WTC11 (cell line): ENCODE measurements around the gene CYP2A7. TPM values are rescaled to one million over a fixed set of nuclear protein-coding genes. Genes with fewer than 3 reads are reported as not detected.
"Not testable (repeated sequence)": the region's sequence is repeated elsewhere in the genome, so short reads cannot be mapped to it uniquely, and the experiment has no call there.

Experiments used
- ATAC-seq: fragments of 200-7000 bp; cut with Tn5 transposase; 2 replicates; pipeline ENCODE4 v1.10.0; 2021; ENCODE audit warnings: mild to moderate bottlenecking, moderate library complexity
- CTCF ChIA-PET: fragments of 300-600 bp; sonication (Branson Sonifier 250); formaldehyde crosslinking; loops from one replicate; lab custom pipeline; 2021; ENCODE audit warnings: antibody characterized with exemption; lab: Charles Lee
- POLR2A ChIA-PET: fragments of 350-600 bp; sonication (Branson Sonifier 250); formaldehyde crosslinking; loops from one replicate; lab custom pipeline; 2021; ENCODE audit warnings: antibody characterized with exemption; lab: Charles Lee
- DNase-seq: peaks from one replicate; pipeline ENCODE4 v3.0.0; 2021; ENCODE audit warnings: low spot score
- H3K27ac Mint-ChIP-seq: 2 replicates; pipeline ENCODE4 v1.8.0; 2021; ENCODE audit warnings: mixed read lengths
- H3K27me3 Mint-ChIP-seq: 2 replicates; pipeline ENCODE4 v1.8.0; 2021; ENCODE audit warnings: low read depth, mild to moderate bottlenecking, moderate library complexity, mixed read lengths
- H3K36me3 Mint-ChIP-seq: 2 replicates; pipeline ENCODE4 v1.8.0; 2021; ENCODE audit warnings: mixed read lengths
- H3K4me1 Mint-ChIP-seq: 2 replicates; pipeline ENCODE4 v1.8.0; 2022; ENCODE audit warnings: mixed read lengths
- H3K4me3 Mint-ChIP-seq: 2 replicates; pipeline ENCODE4 v1.8.0; 2021; ENCODE audit warnings: mild to moderate bottlenecking, moderate library complexity, mixed read lengths
- H3K9me3 Mint-ChIP-seq: 2 replicates; pipeline ENCODE4 v1.8.0; 2021; ENCODE audit warnings: mixed read lengths
- ARID4B ChIP-seq: sonication (generic); formaldehyde crosslinking; IDR thresholded peaks from 2 replicates; pipeline ENCODE4 v1.8.0; 2023; ENCODE audit warnings: missing genetic modification reagents, mild to moderate bottlenecking, borderline replicate concordance
- ATF3 ChIP-seq: sonication (generic); formaldehyde crosslinking; conservative IDR thresholded peaks from 2 replicates; pipeline ENCODE4 v1.8.1; 2022; ENCODE audit warnings: mild to moderate bottlenecking, missing genetic modification reagents
- CBFB ChIP-seq: sonication (generic); formaldehyde crosslinking; IDR thresholded peaks from 2 replicates; pipeline ENCODE4 v1.8.1; 2022; ENCODE audit warnings: mild to moderate bottlenecking, low read depth, missing genetic modification reagents
- CDX4 ChIP-seq: fragments of 250-450 bp; sonication (Bioruptor Pico); IDR thresholded peaks from 2 replicates; pipeline ENCODE4 v1.9.0; 2021; ENCODE audit warnings: moderate library complexity, mild to moderate bottlenecking, inconsistent platforms, borderline replicate concordance
- FOXK1 ChIP-seq: sonication (generic); formaldehyde crosslinking; IDR thresholded peaks from 2 replicates; pipeline ENCODE4 v1.8.0; 2022; ENCODE audit warnings: mild to moderate bottlenecking, moderate library complexity, missing genetic modification reagents
- GRHL2 ChIP-seq: fragments of 250-450 bp; sonication (Bioruptor Pico); IDR thresholded peaks from 2 replicates; pipeline ENCODE4 v1.8.0; 2022; ENCODE audit warnings: mild to moderate bottlenecking, moderate library complexity; ENCODE audit not compliant: insufficient replicate concordance, severe bottlenecking
- GTF2I ChIP-seq: fragments of 250-450 bp; sonication (Bioruptor Pico); conservative IDR thresholded peaks from 2 replicates; pipeline ENCODE4 v1.4.0; 2021; ENCODE audit warnings: mild to moderate bottlenecking
- NFE2L1 ChIP-seq: sonication (generic); formaldehyde crosslinking; IDR thresholded peaks from 2 replicates; pipeline ENCODE4 v1.8.1; 2023; ENCODE audit warnings: missing genetic modification reagents
- NFYB ChIP-seq: sonication (generic); formaldehyde crosslinking; conservative IDR thresholded peaks from 2 replicates; pipeline ENCODE4 v1.8.0; 2022; ENCODE audit warnings: low read depth, missing genetic modification reagents
- NR2C2 ChIP-seq: sonication (generic); formaldehyde crosslinking; IDR thresholded peaks from 2 replicates; pipeline ENCODE4 v1.8.0; 2022; ENCODE audit warnings: mild to moderate bottlenecking, missing genetic modification reagents
- RORB ChIP-seq: fragments of 250-450 bp; sonication (Bioruptor Pico); IDR thresholded peaks from 2 replicates; pipeline ENCODE4 v1.9.0; 2021; ENCODE audit warnings: mild to moderate bottlenecking
- SP1 ChIP-seq: sonication (generic); formaldehyde crosslinking; conservative IDR thresholded peaks from 2 replicates; pipeline ENCODE4 v1.8.1; 2022; ENCODE audit warnings: missing genetic modification reagents
- STAT6 ChIP-seq: sonication (generic); formaldehyde crosslinking; conservative IDR thresholded peaks from 2 replicates; pipeline ENCODE4 v1.8.1; 2023; ENCODE audit warnings: mild to moderate bottlenecking, low read depth, missing genetic modification reagents, moderate library complexity
- TEAD4 ChIP-seq: sonication (generic); formaldehyde crosslinking; IDR thresholded peaks from 2 replicates; pipeline ENCODE4 v1.8.0; 2022; ENCODE audit warnings: mild to moderate bottlenecking, missing genetic modification reagents
- USF1 ChIP-seq: sonication (generic); formaldehyde crosslinking; IDR thresholded peaks from 2 replicates; pipeline ENCODE4 v1.8.0; 2022; ENCODE audit warnings: mild to moderate bottlenecking, missing genetic modification reagents
- ZBTB21 ChIP-seq: sonication (generic); formaldehyde crosslinking; IDR thresholded peaks from 2 replicates; pipeline ENCODE4 v1.8.1; 2023; ENCODE audit warnings: mild to moderate bottlenecking, missing genetic modification reagents, borderline replicate concordance
- ZMAT4 ChIP-seq: fragments of 250-450 bp; sonication (Bioruptor Pico); IDR thresholded peaks from 2 replicates; pipeline ENCODE4 v1.9.0; 2021; ENCODE audit warnings: mild to moderate bottlenecking
- ZNF121 ChIP-seq: sonication (generic); formaldehyde crosslinking; IDR thresholded peaks from 2 replicates; pipeline ENCODE4 v1.8.0; 2023; ENCODE audit warnings: missing genetic modification reagents
- ZNF232 ChIP-seq: sonication (generic); formaldehyde crosslinking; IDR thresholded peaks from 2 replicates; pipeline ENCODE4 v1.8.0; 2022; ENCODE audit warnings: mild to moderate bottlenecking, missing genetic modification reagents
- ZNF396 ChIP-seq: fragments of 250-450 bp; sonication (Bioruptor Pico); IDR thresholded peaks from 2 replicates; pipeline ENCODE4 v1.8.0; 2021; ENCODE audit warnings: mild to moderate bottlenecking, moderate library complexity, borderline replicate concordance
- ZNF512 ChIP-seq: sonication (generic); formaldehyde crosslinking; IDR thresholded peaks from 2 replicates; pipeline ENCODE4 v1.8.1; 2022; ENCODE audit warnings: missing genetic modification reagents, borderline replicate concordance
- total RNA-seq: library from RNA; stranded (reverse); gene quantifications from 3 replicates; pipeline ENCODE4 v1.2.3, GENCODE V29; 2021

CYP2A7 gene
- total RNA-seq, 1 experiment from 2014 or later: not detected

GRCh38 chr19:40867701-40868100 is 14.3 kb downstream of the CYP2A7 start:
- H3K27me3 Mint-ChIP-seq: peaks cover 22% of the 10 kb centered on the region
- H3K27ac Mint-ChIP-seq: no peak overlapping the region

GRCh38 chr19:40864739-40865496 is 17.1 kb downstream of the CYP2A7 start:
- CTCF ChIA-PET, ATAC-seq, H3K27ac Mint-ChIP-seq, H3K36me3 Mint-ChIP-seq, H3K4me1 Mint-ChIP-seq, H3K27me3 Mint-ChIP-seq, POLR2A ChIA-PET, DNase-seq, H3K9me3 Mint-ChIP-seq, H3K4me3 Mint-ChIP-seq: not testable (repeated sequence)

More at GRCh38 chr19:40867701-40868100, 14.3 kb downstream of the CYP2A7 start:
- POLR2A ChIA-PET: no interaction called here
- H3K4me3 Mint-ChIP-seq: no peak overlapping the region
- H3K4me1 Mint-ChIP-seq: no peaks in the 10 kb centered on the region
- no peak for ATAC-seq
- no peak for TF ChIP-seq GTF2I
- no peak for TF ChIP-seq ZBTB21 (CRISPR knock-in tag)
- no peak for TF ChIP-seq RORB (CRISPR knock-in tag)
- TF ChIP-seq ZMAT4 (CRISPR knock-in tag): no peak
- TF ChIP-seq NFE2L1 (CRISPR knock-in tag): no peak
- TF ChIP-seq NR2C2 (CRISPR knock-in tag): no peak
- no peak for TF ChIP-seq ZNF121 (CRISPR knock-in tag)
- no peak for DNase-seq
- H3K9me3 Mint-ChIP-seq: peaks cover 3% of the 10 kb centered on the region; the same call in 1 of the 2 replicates
- CTCF ChIA-PET: no interaction called here
- H3K36me3 Mint-ChIP-seq: no peaks in the 10 kb centered on the region

GRCh38 chr19:40862785-40863184 is 19.2 kb downstream of the CYP2A7 start:
- H3K4me3 Mint-ChIP-seq: no peak overlapping the region
- ATAC-seq (no peak), DNase-seq (no peak)
- no peak overlapping the region for H3K27ac Mint-ChIP-seq
- no peaks in the 10 kb centered on the region for H3K4me1 Mint-ChIP-seq
- ChIA-PET CTCF (no interaction called here), POLR2A (no interaction called here)
- H3K36me3 Mint-ChIP-seq: no peaks in the 10 kb centered on the region
- H3K9me3 Mint-ChIP-seq: no peaks in the 10 kb centered on the region
- no peaks in the 10 kb centered on the region; the same call in 1 of the 2 replicates for H3K27me3 Mint-ChIP-seq
- TF ChIP-seq GRHL2 (CRISPR knock-in tag) (no peak), ARID4B (CRISPR knock-in tag) (no peak), USF1 (CRISPR knock-in tag) (no peak), ZNF396 (CRISPR knock-in tag) (no peak), FOXK1 (CRISPR knock-in tag) (no peak), ZNF232 (CRISPR knock-in tag) (no peak), RORB (CRISPR knock-in tag) (no peak), STAT6 (CRISPR knock-in tag) (no peak), SP1 (no peak), ATF3 (CRISPR knock-in tag) (no peak), NFYB (CRISPR knock-in tag) (no peak), CBFB (CRISPR knock-in tag) (no peak), CDX4 (CRISPR knock-in tag) (no peak), TEAD4 (no peak), ZNF512 (CRISPR knock-in tag) (no peak)
